ENCODE measurements around the gene RSPH1. TPM values are rescaled to one million over a fixed set of nuclear protein-coding genes. Genes with fewer than 3 reads are reported as not detected.

RSPH1 gene
- total RNA-seq, 1 donor, result 0.81 TPM

GRCh38 chr21:42452401-42453223, 43.4 kb downstream of the RSPH1 start:
- no peak for DNase-seq (ENCODE audit: low read depth in 2 of 3, low spot score in 2 of 3)

GRCh38 chr21:42451941-42452340, 44.1 kb downstream of the RSPH1 start:
- DNase-seq (ENCODE audit: low read depth in 2 of 3, low spot score in 2 of 3), result no peak

GRCh38 chr21:42448686-42449085, 47.3 kb downstream of the RSPH1 start:
- DNase-seq (ENCODE audit: low read depth in 2 of 3, low spot score in 2 of 3), result no peak

- no peak for DNase-seq (ENCODE audit: low read depth in 2 of 3, low spot score in 2 of 3)
These were observed 48.3 kb downstream of the RSPH1 start for GRCh38 chr21:42447732-42448131.

DNA sequence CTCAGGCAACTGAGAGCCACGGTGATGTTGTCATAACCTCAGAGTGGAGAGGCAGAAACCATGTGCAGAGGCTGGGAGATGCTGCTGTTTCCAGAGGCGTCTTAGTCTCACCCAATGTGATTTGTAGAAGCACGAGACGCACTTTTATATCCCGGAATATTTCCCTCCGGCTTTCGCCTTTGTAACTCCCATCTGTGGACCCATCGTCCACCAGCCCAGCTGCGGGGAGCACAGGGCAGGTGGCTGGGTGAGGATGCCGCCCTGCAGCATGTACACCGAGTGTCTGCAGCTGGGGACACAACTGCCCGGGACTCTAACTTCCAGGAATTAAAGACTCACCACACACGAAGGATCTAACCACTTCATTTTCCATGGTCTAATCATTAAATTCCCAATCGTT, 48.8 kb downstream of the RSPH1 start:
- no peak for DNase-seq (ENCODE audit: low read depth in 2 of 3, low spot score in 2 of 3)

- DNase-seq (ENCODE audit: low read depth in 2 of 3, low spot score in 2 of 3), result no peak
These were observed 49.5 kb downstream of the RSPH1 start for GRCh38 chr21:42446531-42446930.

- no peak for DNase-seq (ENCODE audit: low read depth in 2 of 3, low spot score in 2 of 3)
These were observed 50.7 kb downstream of the RSPH1 start for GRCh38 chr21:42445311-42445710.

GRCh38 chr21:42444745-42445059, 51.3 kb downstream of the RSPH1 start:
- DNase-seq (ENCODE audit: low read depth in 2 of 3, low spot score in 2 of 3), result no peak

DNA sequence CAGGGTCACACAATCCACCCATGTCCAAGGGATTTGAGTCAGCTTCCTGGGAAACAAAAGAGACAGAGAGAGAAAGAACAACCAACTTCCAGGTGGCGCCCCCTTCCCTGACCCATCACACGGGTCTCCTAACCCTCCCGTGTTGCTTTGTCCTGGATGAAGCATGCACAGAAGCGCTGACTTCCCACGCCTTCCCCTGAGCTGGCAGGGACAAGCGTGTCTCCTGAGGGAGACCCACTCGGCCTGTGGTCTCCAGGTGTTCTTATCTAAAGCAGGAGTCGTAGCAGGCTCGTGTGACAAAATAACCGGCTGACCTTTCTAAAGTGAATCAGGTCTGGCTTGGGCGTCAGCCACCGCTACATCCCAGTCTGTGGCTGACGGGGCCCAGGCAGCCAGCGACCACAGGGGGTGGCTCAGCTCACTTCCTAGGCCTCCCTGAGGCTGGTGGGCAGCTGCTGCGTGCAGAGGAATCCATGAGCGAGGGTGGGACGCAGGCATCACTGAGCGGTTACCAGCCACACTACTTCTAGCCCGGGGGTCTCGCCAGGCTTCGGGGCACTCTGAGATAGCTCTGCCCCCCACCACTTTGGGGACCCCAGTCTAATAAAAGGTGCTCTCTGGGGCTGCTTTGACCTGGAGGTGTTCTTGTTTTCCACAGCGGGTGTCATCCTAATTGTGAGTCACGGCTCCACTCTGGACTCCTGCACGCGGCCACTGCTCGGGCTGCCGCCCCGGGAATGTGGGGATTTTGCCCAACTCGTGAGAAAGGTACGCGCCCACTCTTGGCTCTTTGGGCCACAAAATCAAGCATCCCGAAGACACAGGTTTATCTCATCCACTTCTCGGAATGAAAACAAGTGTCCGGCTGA, 51.9 kb downstream of the RSPH1 start:
- no peak for DNase-seq (ENCODE audit: low read depth in 2 of 3, low spot score in 2 of 3)

GRCh38 chr21:42443181-42443785, 52.7 kb downstream of the RSPH1 start:
- DNase-seq (ENCODE audit: low read depth in 2 of 3, low spot score in 2 of 3), result no peak

- no peak for DNase-seq (ENCODE audit: low read depth in 2 of 3, low spot score in 2 of 3)
These were observed 54.1 kb downstream of the RSPH1 start for GRCh38 chr21:42441963-42442362.

DNA sequence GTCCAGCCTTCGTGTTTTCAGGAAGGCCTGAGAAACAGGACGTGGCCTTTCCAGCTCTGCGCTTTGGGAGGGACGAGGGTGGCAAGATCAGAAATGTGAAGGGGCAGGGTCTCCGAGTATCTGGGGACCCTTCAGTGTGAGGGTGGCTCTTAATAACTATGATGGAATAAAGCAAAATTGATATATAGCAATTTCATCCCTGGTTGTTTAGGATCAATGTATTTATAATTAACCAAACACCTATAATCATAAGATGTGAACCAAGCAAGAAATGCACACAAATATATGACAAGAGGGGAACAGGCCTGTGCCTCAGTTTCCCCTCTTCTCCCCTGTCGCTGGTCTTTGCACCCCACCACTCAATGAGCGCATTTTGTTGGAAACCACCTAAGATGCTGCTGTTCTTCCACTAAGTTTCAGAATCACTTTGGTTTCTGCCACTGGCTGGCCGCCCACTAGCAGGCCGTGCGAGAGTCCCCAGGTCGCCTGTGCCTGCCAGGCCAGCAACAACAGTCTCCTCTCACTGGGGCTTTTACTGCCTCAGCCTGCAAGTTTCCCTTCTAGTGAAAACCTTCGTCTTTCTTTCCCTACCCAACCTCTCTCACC, 55.7 kb downstream of the RSPH1 start:
- DNase-seq (ENCODE audit: low read depth in 2 of 3, low spot score in 2 of 3), result no peak

- DNase-seq (ENCODE audit: low read depth in 2 of 3, low spot score in 2 of 3), result no peak
These were observed 56.5 kb downstream of the RSPH1 start for GRCh38 chr21:42439284-42440186.

GRCh38 chr21:42438316-42439205, 57.5 kb downstream of the RSPH1 start:
- no peak for DNase-seq (ENCODE audit: low read depth in 2 of 3, low spot score in 2 of 3)

GRCh38 chr21:42437786-42438185, 58.2 kb downstream of the RSPH1 start:
- DNase-seq (ENCODE audit: low read depth in 2 of 3, low spot score in 2 of 3), result no peak

DNA sequence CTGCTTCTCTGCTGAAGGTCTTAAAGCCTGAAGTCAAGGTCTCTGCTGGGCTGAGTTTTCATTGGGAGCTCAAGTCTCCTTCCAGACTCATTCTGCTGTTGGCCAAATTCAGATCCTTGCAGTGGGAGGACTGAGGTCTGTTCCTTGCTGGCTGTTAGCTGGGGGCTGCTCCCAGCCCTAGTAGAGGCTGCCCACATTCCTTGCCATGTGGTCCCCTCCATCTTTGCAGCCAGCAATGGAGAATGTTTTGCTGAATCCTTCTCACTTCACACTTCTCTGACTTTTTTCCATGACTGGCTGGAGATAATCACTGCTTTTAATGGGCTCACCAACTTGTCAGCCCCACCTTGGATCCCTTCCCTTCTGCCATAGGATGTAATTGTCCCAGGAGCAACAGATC, 59.1 kb downstream of the RSPH1 start:
- DNase-seq (ENCODE audit: low read depth in 2 of 3, low spot score in 2 of 3), result no peak

DNA sequence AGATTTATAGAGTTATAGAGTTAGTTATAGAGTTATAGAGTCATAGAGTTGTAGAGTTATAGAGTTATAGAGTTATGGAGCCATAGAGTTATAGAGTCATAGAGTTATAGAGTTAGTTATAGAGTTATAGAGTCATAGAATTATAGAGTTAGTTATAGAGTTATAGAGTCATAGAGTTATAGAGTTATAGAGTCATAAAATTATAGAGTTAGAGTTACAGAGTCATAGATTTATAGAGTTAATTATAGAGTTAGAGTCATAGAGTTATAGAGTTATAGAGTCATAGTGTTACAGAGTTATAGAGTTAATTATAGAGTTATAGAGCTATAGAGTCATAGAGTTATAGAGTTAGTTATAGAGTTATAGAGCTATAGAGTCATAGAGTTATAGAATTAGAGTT, 60.2 kb downstream of the RSPH1 start:
- DNase-seq (ENCODE audit: low read depth in 2 of 3, low spot score in 2 of 3), result no peak

DNA sequence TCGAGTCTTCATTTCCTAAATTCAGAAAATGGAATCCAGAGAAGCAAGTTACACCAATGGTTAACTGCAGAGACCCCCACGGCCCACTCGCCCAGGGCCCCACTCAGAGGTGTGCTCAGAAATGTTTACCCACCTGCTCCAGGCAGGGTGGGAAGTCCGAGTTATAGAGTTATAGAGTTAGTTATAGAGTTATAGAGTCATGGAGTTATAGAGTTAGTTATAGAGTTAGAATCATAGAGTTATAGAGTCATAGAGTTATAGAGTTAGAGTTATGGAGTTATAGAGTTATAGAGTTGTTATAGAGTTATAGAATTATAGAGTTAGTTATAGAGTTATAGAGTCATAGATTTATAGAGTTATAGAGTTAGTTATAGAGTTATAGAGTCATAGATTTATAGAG, 60.6 kb downstream of the RSPH1 start:
- no peak for DNase-seq (ENCODE audit: low read depth in 2 of 3, low spot score in 2 of 3)

DNA sequence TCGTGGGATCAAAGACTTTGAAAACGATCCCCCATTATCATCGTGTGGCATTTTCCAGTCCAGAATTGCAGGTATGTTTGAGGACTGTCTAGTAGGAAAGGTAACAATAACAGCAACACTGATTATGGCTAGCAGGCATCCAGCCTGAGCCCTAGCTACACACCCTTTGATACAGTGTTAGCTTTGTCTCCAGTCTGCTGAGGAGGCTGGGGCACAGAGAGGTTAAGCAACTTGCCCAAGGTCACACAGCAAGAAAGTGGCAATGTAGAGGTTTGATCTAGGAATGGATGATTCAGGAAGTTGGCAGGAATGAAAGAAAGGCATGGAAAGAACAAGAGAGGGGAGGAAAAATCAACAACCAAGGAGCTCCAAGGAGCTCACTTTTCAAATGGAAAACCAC, 61.1 kb downstream of the RSPH1 start:
- DNase-seq (ENCODE audit: low read depth in 2 of 3, low spot score in 2 of 3), result no peak
